GM21786 (cell line): ENCODE measurements around the gene FGF16.
"Not testable (repeated sequence)": the region's sequence is repeated elsewhere in the genome, so short reads cannot be mapped to it uniquely, and the experiment has no call there.

Experiments used
- ATAC-seq: cut with Tn5 transposase; IDR thresholded peaks from one replicate; pipeline ENCODE4 v1.9.1; 2021; ENCODE audit not compliant: unreplicated experiment

FGF16 gene

DNA sequence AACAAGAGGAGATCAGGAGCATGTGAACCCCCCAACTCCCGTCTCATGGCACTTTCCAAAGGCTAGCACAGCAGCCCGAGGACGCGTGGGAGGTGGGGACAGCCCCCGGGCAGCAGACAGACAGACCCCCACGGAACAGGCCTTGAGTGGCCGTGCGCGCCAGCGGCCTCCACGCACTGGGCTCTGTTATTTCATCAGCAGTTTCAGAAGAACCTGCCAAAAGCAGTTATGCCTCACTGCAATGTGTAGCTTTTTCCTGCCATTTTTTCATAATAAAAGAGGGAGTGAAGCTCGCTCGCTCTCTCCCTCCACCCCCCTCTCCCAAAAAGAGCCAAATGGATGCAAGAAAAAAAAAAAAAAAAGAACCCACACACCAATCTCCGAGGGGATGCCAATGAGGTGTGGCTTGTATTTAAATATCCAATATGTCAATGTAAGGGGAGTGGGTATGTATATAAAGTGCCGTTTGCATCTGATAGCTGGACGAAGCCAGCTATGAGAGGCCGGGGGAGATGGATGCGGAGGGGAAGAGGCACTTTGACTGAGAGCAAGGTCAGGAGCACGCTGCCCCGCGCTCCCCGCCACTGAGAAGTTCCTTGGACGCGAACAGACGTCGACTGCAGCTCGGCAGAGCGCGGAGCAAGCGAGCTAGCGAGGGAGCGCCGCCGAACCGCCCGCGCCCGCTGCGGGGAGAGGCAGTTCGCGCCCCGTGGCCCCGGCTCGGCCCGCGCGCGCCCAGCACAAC is at the start of gene FGF16:
TSS of gene FGF16 (plus strand) at position 482 of the 745 bp plus-strand sequence. CDS start 286 bp downstream, outside the sequence.
- no peak for ATAC-seq

DNA sequence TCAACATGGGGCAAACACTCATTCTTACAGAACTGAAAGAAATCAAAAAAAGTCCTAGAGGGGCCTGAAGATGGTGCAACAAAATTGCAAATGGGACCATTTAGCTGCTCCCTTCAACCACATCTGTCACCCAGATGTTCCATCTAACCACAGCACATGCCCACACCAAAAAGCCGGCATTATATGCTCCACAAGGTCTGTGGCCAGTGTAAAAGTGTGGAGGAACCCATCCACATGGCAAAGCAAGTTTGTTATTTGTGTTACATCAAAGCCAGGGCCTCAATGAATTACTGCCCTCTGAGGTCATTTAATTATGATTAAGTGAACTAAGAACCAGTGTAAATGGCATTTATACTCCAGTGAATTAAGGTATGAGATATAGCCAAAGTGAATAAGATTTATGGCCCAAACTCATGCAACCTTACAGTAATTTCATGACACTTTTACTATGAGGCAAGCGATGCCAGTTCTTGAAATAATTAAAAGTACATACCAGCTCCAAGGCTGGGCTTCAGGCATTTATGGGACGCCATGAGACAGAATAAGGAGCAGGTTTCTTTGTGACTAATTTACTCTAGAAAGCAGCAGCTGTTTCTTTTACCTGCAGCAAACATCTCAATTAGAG is 48.7 kb upstream of the FGF16 start:
- no peak for ATAC-seq

DNA sequence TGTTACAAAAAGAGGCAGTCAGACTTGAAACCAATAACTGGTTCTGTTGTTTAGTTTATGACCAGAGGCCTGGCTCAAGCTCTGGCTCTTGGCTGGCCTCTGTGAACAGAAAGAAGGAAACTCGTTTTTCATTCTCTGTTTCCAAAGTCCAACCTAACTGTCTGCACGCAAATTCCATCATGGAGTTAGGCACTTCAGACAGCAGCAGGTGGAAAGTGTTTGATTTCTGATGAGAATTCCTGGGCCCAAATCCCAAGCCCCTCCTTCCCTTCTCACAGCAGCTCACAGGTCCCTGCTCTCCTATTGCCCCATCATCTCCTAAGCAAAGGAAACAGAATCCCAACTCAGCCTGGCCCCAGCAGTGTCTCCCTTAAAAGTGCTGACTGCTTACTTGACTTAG is 42.8 kb upstream of the FGF16 start:
- no peak for ATAC-seq

DNA sequence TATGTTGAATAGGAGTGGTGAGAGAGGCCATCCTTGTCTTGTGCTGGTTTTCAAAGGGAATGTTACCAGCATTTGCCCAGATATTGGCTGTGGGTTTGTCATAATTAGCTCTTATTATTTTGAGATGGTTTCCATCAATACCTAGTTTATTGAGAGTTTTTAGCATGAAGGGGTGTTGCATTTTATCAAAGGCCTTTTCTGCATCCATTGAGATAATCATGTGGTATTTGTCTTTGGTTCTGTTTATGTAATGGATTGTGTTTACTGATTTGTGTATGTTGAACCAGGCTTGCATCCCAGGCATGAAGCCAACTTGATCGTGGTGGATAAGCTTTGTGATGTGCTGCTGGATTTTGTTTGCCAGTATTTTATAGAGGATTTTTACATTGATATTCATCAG is 39.4 kb upstream of the FGF16 start:
- not testable (repeated sequence) for ATAC-seq

DNA sequence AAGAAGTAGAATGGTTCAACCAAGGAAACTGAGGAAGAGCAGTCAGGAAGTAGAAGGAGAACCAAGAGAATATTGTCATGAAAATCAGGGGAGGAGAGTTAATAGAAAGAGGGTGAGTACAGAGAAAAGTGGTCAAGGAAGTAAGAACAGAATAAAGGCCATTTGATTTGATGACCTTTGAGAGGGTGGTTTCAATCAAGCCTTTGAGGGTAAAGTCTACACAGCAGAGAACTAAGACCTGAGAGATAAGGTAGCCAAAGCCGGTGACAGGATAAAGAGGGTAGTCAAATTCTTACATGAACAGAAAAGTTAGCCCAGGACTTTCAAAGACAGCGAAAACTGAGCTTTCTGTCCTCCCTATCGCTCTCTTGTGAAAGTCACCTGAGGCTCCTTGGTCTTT is 34.6 kb upstream of the FGF16 start:
- no peak for ATAC-seq

DNA sequence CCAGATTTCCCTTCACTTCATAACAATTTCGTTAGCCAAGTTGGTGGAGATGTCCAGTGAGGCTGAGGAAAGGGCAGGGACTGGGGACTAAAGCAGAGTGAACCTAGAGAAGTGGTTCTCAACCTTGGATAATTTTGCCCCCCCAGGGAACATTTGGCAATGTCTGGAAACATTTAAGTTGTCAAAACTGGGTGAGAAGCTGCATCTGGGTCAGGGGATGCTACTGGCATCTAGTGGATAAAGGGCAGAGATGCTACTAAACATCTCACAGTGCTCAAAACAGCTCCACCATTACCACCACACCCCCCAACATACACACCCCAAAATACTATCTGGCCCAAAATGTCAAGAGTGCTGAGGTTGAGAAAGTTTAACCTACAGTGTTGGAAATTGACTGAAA is 32.0 kb upstream of the FGF16 start:
- no peak for ATAC-seq

DNA sequence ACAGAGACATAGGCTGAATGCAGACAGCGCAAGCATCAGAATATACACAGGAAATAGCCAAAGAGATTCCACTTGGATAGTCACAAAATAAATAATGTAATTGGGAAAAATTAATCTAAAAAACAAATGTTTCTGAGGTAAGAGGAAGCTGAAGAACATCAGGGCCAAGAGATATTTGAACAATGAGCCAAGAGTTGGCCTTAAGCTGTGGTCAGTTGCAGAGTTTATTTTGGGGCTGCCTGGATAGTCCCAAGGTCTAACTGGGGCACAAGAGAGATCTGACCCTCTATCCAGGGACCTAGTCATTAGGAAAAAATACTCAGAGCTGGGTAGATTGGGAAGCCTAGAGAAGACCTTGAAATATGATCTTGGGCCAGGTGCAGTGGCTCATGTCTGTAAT is 31.3 kb upstream of the FGF16 start:
- ATAC-seq, result no peak

DNA sequence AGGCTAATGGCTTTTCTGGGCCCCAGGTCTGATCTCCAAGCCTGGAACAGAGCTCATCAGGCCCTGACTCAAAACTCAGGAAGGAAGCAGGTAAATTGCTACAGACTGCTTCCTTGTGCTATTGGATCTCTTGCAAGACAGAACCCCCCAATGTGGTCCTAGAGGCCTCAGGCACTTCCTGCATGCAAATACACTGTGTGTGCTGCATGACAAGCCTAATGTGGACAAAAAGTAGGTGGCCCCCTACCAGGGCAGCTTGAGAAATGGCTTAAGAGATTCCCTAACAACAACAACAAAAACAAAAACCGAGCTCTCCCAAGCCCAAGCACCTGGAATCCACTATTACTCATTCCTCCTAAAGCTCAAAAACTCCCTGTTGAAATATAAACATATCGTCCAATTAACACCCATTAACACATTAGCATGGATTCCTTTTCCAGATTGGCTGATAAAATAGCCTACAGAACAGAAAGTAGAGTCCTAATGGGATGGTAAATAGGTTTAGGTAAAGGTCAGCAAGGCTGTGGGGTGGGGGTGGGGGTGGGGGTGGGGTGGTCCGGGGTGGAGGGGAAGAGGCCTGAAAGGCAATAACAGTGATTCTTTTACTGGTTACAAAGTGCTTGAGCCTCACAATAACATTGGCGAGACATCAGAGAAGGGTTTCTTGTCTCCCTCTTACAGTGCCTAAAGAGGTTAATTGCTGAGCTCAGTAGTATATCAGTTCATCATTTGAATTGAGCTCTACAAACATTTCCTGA is 24.1 kb upstream of the FGF16 start:
- ATAC-seq, result no peak

DNA sequence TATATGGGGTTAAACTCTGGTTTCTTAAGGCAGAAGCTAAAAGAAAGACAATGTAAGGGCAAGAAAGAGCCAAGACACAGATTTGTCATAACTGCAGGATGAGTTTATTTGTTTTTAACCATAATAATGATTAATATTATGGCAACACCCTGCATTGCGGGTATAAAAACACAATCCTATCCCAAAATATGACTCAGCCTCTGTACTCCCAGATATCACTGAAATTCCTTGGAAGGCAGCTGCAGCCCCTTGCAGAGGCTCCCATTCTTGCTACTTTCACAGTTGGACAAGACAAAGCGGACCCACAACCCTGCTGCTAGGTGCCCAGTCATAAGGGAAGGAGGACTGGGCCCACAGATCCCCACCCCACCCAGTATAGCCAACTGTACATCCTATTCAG is 20.4 kb upstream of the FGF16 start:
- ATAC-seq, result no peak

DNA sequence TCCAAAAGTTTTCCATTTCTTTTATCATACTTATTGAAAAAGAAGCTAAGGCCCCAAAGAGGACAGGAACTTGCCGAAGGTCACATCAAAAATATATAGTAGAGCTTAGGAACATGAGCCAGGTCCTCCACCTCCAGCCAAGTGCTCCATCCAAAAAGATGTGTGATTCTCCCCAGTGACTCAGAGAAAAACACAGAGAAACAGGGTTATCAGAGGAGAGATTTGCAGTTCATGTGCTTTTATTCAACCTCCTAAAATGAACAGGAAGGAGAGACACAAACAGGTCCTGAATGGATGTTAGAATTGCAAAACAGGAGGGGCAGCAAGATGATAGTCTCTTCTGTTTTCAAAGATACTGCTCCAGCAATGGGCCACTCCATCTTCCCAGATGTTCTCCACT is 19.6 kb upstream of the FGF16 start:
- no peak for ATAC-seq

DNA sequence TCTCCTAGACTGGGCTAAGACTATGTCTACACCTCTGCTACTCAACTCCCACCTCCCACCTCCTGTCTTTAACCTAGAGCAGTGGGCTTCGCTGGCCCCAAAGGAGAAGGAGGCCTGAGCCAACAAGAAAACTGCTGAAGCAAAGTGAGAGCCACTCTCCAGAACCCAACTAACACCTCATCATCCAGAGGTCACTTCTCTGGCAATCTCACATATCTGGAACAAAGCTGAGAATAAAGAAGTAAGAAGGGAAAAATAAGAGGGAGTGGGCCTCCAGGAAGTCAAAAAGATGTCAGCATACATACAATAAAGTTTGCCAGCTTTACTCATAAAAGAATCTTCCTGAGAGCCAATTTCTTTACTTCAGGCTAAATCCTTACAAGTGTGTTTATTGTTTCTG is 18.6 kb upstream of the FGF16 start:
- ATAC-seq, result no peak

DNA sequence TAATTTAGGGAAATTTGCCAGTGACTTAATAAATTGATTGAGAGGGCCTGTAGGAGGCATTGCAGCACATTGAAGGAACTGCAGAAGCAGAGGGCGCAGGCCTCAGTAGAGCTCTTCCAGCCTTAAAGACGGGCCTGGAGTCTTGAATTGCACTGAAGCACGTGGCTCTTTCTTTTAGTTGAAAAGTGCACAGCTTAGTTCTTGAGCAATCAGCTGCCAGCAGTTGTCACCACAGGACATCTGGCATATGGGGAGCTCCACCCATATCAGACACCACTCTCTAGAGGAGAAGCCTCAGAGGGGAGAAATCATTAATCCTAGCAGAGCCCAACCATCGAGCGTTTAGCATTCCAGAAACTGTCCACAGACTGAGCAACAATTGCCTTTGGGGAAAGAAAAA is 16.0 kb upstream of the FGF16 start:
- ATAC-seq, result no peak

DNA sequence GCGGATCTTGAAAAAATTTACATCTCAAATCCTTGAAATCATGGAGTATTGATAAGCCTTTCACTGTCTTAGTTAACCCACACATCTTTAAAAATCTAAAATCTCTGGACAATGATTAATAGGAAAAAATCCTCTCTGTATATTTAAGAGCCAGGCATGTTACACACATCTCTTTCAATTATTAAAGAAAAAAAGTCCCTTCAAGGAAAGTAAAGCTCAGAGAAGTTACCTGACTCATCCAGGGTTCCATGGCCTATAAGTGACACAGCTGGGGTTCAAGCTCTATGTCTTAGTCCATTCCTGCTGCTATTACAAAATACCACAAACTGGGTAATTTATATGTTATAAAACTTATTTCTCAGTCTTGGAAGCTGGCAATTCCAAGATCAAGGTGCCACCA is 14.2 kb upstream of the FGF16 start:
- ATAC-seq, result no peak

DNA sequence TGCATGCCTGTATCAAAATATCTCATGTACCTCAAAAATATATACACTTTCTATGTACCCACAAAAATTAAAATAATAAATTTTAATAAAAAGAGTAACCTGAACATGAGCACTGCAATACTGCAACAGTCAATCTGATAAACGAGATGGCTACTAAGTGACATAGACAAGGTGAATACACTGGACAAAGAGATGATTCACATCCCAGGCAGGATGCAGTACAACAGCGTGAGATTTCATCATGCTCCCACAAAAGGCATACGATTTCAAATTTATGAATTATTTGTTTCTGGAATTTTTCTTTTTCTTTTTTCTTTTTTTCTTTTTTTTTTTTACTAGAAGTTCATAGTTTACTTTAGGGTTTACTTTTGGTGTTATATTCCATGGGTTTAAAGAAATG is 12.2 kb upstream of the FGF16 start:
- no peak for ATAC-seq

DNA sequence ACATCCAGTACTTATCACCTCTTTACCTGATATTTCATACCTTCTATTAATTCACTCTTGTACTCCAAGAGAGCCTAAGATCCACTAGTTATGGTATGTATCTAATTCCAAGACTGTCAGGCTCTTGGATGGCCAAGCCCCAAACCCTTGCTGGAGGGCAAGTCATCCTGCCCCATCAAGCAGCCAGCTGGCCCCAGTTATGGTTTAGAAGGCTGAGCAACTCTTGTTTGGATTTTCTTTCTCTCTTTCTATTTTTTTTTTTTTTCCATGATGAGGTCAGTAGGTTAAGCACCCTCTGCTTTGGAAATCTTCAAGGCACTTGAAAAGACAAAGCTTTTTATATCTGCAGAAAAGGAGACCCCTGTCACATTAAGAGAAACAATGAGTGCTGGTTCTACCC is 10.9 kb upstream of the FGF16 start:
- no peak for ATAC-seq

DNA sequence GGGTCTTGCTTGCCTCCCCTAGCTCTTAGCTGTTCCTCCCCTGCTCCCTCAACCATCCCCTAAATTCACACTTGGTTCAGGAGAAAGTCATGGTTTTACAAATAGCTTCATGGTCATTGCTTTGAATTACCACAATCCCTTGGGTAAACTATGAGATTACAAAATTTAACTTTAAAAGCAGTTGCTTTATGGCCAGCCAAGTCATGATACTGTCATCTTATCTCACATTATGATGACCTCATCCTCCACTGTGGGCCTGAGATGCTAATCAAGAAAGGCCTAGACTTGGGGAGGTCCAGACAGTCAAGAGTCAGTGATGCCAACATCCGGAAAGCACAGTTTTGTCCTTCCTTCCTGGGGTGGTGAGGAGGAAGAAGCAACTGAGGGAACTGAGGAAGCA is 10.5 kb upstream of the FGF16 start:
- no peak for ATAC-seq

DNA sequence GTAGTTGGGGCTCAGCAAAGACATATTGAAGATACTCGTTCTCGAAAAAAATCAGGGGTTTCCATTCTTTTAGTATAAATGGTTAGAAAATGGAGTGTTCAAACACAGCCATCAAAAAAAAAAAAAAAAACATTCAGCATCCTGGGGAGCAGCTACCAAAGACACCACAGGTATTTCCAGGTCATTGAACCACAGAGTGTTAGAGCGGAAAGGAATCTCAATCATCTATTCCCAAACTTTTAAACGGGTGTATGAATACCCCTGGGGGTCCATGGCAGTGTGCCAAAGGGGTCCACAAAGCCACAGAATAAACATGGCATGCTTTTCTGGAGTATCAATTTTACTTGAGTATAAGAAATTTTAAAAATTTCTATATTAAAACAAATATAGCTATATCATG is 6.9 kb upstream of the FGF16 start:
- no peak for ATAC-seq

DNA sequence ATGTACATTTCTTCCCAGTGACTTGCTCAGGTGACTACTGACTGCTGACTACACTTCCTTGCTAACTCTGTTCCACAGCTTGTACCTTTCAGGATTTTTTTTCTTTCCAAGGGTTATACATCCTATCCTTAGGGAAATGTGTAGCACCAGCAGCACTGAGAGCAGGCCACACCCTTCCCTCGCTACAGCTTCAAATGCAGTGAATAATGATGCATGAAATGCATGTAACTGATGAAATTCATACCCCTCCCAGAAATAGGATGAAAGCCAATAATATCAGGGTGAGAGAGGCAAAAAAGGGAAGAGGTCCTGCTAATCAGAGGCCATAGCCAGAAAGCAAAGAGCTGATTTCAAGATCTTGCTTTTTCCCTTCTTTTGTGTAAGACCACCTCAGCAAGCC is 6.2 kb upstream of the FGF16 start:
- ATAC-seq, result no peak

DNA sequence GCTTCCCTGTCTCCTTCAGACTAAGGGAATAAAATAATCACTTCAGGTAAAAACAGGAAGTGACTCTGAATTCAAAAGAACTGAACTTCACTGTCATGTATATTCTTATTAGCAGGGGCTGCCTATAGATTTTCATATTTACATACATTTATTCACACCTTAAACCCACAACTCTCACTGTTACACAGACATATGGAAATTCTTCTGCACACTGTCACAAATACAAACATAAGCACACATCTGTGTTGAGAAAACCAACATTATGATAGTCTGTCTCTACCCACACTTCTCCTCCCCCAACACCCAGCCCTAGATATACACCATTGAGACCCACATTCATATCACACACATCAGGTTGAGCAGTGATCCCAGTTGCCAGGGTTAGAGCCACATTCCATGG is 5.7 kb upstream of the FGF16 start:
- ATAC-seq, result no peak

DNA sequence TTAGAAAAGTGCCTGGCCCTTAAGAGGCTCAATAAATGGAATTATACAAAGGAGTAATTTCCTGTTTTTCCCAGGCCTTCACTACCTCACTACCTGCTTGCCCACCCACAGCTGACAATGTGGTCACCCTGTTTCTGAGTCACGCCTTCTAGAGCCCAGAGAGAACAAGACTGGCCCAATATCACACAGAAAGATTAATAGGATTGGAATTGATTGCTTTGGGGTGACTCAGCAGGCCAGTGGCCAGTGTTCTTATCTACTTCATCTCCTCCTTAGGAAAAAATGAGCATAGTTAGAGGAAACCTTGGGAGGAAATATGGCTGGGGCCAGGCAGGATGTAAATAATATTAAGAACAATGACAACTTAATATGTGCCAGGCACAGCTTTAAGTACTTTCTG is 4.5 kb upstream of the FGF16 start:
- ATAC-seq, result no peak

DNA sequence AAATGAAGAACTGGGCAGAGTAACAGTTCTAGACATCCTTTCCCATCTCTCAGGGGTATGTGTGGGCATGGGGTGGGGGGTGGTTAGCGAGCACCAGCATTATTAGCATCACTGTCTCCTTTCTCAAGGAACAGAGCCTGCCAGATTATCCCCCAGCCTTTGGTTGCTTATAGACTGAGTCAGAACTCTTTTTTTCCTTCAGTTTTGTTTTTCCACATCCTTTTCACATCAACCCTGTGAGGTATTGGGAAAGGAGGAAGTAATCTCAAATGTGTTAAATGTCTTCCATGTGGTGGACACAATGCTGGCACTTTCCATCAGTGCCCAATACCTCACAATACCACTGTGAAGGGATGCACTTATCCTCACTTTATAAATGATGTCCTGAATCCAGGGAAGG is 3.1 kb upstream of the FGF16 start:
- ATAC-seq, result no peak

DNA sequence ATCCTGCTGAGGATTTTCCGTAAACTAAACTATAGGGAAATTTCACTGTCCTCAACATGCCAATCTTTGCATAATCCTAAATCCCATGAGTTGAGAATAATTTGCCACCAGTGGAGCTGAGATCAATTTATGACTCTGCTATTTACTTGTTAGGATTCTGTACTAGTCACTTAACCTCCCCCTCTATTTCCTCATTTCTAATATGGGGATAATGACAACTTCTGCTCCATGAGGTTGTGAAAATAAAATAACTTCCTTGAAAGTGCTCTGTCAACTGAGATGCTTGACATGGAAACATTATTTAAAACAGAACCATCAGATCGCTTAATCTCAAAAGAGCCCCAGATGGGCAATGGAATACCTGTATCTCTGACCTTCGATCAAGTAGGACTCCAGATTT is 2.6 kb upstream of the FGF16 start:
- ATAC-seq, result no peak
